ENCODE results near the gene RHOT2.

Gene RHOT2

DNA sequence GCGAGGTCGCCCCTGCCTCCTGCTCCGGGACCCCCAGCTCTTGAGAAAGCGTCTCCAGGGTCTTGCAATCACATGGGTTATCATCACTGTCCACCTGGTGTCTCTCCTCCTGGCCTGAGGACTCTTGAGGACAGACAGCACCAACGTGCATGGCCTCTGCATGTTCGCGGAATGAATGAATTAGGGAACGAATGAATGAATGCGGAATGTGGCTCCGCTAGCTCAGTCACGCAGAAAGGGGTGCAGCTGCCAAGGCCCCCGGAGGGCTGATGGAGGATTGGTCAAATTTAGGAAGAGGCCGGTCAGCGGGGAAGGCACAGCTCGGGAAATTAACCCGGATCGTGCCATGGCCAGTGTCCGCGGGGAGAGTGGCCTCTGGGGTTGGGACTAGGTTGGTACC is 34.4 kb downstream of the RHOT2 start:
- no peak for DNase-seq

DNA sequence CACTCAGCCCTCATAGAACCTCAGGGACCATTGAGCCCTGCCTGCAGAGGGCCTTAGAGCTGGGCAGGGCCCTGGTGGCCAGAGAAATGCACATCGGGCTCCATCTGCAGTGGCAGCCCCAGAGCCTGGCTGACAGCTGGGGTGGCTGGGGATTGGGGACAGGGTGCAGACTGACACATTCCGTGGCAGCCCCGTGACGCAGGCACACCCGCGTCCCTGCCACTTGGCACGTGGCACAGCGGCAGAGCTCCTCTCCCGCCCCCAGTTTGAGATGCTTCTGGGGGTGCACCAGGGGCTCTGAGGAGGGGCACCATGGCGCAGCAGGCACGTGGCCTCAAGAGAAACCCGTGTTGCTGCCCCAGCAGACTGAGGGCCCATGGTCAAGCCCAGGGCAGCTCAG is 35.5 kb downstream of the RHOT2 start:
- DNase-seq: no peak

DNA sequence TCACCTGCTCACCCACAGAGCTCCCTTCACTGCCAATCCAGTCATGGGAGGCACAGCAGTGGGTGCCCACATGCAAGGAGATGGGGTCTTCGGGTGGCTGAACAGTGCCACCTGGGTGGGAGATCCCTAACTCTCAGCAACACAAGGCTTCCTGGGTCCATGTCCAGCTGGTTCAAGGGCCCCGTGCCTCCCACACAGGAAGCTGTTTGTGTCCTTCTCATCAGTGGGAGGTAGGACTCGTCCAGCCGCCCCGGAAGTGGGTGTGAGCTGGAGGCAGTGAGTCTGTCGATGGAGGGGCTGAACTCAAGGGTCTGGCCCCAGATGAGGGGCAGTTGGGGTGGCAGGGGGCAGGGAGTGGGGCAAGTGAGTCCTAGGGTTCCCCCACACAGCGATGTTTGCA is 36.1 kb downstream of the RHOT2 start:
- DNase-seq: no peak

DNA sequence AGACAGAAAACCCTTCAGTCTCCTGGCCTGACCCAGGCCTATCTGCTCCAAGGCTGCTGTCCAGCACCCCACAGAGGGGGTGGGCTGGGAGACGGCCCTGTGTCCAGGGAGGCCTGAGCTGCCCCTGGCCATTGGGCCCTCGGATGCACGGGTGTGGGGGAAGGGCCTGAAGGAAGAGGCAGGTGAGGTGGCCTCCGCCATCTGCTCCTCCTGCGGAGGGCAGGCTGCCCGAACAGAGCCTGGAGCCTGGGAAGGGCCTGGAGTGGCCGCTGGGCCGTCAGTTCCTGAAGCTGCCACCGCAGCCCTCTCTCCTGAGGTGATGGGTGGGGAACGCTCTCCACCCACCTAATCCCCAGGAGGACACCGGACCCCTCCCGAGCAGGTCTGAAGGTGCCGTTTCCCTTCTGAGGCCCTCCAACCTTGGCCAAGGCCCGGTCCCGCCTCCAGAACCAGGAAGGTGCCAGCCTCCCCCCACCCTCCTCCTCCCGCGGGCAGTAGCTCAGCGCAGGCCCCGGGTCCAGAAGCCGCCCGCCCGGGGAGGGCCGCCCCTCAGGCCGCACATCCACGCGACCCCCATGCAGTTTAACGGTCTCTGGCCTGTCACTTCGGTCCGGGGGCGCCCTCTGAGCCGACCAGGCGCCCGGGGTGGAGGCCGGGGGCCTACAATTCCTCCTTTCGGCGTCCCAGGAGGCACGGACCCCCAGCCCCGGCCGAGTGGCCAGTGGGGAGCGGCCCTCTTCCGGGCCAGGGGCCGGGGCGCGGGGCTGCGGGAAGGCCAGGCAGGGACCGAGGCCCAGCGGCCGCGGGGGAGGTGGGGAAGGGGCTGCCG is 36.8 kb downstream of the RHOT2 start:
- no peak for DNase-seq

DNA sequence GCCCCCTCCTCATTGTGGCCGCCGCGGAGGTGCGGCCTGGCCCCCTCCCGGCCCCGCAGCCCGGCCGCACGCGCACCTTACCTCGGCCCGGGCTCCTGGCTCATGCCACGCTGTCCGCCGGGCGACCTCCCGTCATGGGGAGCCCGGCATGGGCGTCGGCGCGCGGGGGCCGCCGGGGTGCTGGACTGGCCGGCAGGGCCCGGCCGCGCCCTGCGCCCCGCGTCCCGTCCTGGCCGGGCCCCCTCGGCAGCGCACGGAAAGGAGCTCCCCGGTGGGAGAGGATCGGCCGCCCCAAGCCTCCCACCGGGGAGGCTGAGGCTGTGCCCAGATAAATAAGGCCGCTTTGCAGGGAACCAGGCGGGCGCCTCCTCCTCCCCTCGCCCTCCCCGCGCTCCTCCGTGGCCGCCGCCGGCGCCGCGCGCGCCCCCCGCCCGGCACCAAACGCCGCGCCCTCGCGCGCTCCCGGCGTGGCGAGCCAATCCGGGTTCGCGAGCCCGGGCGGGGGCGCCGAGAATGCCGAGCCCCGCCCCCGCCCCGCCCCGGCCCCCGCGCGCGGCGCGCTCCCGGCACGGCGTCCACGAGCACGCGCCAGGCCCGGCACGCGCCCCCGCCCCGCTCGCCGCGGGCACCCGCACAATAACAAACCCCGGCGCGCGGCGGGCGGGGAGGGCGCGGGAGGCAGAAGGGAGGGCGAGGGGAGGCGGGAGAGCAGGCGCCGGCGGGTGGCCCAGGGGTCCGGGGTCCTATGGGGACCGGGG is 37.7 kb downstream of the RHOT2 start, which contains the start of gene FBXL16:
TSS of gene FBXL16 (minus strand) at position 371 of the 758 bp plus-strand sequence. CDS start 8,396 bp downstream, outside the sequence.
- DNase-seq: no peak

DNA sequence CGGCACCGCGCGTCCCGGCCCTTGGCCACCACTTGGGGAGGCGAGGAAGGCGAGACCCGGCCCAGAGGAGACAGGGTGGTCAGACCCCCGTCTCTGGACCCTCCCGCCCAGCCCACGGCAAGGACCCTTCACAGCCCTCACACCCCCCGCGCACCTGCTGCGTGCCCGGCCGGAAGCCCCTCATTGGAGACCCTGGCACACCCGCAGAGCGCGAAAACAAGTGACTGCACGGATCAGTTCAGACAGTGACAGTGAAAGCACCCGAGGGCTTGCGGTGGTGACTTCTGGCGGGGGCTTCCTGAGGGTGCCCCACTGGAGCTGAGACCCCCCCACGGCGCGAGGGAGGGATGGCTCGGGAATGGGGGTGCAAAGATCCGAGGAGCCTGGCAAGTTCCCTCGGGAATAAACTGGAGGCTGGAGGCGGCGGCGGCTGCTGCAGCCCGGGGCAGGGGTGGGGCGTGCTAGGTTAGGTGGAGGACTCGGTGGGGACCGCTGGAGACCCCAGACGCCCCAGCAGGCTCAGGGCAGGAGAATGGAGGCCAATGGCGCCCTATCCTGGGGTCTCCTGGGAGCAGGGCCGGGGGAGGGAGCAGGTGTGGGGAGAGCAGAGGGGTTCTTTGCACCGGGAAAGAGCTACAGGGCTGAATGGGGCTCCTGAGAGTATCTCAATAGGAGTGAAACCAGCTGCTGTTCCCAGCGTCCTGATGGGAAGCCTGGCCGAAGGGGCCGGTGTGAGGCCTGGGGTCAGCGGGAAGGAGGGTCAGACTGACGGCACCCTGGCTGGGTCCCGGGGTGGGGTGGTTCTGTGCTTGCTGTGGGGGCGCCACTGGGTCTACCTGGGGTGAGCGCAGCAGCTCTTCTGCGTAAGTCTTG is 38.5 kb downstream of the RHOT2 start:
- DNase-seq: no peak

GRCh38 chr16:707062-707538 is 39.2 kb downstream of the RHOT2 start:
- DNase-seq: no peak

GRCh38 chr16:708019-708418 is 40.1 kb downstream of the RHOT2 start:
- DNase-seq: no peak

GRCh38 chr16:708959-709358 is 41.0 kb downstream of the RHOT2 start:
- DNase-seq: no peak

GRCh38 chr16:709566-710499 is 41.9 kb downstream of the RHOT2 start:
- no peak for DNase-seq

- no peak for DNase-seq
Observed at GRCh38 chr16:710500-711075, 42.7 kb downstream of the RHOT2 start.

GRCh38 chr16:711084-711483 is 43.2 kb downstream of the RHOT2 start:
- DNase-seq: no peak

- DNase-seq: no peak
Observed at GRCh38 chr16:711548-712320, 43.8 kb downstream of the RHOT2 start.

- peak; percentile 85 for DNase-seq
Observed at GRCh38 chr16:712740-713250, 44.9 kb downstream of the RHOT2 start.

- DNase-seq: no peak
Observed at GRCh38 chr16:714079-714478, 46.1 kb downstream of the RHOT2 start.

DNA sequence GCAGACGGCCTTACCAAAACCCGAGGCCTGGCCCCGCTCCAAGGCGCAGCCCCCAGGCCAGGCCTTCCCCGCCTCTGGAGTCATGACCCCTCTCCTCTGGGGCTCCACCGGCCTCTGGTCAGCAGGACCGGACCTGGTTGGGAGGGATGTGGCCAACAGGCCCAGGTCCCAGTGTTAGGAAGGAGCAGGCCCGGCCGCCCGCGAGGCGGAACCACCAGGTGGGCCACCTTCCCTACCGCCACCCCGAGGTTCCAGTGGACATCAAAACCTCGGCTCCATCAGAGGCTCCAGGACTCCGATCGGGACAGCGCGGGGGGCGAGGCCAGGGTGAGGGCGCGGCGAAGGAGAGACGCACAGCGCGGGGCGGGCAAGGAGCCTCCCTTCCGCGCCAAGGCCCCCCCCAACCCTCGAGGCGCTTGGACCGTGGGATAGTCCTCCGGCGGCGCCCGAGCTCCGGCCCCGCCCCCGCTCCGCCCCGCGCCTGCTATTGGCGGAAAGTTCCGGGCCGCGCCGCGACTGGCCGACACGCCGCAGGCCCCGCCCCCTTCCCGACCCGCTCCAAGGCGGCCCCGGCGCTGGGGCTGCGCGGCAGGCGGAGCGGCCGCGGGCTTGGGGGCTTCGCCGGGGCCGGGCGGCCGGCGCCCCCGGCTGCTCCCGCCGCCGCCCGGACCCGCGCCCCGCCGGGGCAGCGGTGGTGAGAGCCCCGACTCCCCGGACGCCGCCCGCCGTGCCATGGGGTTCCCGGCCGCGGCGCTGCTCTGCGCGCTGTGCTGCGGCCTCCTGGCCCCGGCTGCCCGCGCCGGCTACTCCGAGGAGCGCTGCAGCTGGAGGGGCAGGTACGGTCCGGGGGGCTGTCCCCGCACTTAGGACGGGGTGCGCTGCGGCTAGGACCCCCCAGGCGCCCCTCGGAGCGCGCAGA is 46.9 kb downstream of the RHOT2 start, which contains the start of gene METRN:
TSS of gene METRN (plus strand) at position 561 of the 919 bp plus-strand sequence. CDS start at position 733, 172 bp downstream.
- DNase-seq: peak; percentile 86

GRCh38 chr16:715477-716199 is 47.7 kb downstream of the RHOT2 start:
- DNase-seq: no peak

GRCh38 chr16:716200-716568 is 48.3 kb downstream of the RHOT2 start:
- DNase-seq: no peak
